Measurements from ENCODE around the gene EEA1. TPM values are rescaled to one million over a fixed set of nuclear protein-coding genes. Genes with fewer than 3 reads are reported as not detected.

EEA1 gene
- total and polyA plus RNA-seq, 2 of the 8 experiments (the other 6 are each of a cell fraction or from before 2014, with no cell fraction given), result 1.0 to 18.8 TPM

- 86% methylated on average over 3 of the region's 3 CpGs; no CpG with 5 or more reads in 1 of the 2 experiments for WGBS, 2 experiments (ENCODE audit: extremely low coverage in 1 of 2, insufficient coverage in 1 of 2, insufficient read length in 1 of 2, insufficient replicate concordance in 2 of 2, low coverage in 1 of 2, low lambda C conversion rate in 2 of 2, missing lambda C conversion rate in 1 of 2)
- Histone ChIP-seq H3K9ac (replicated peaks in 1 of 4; ENCODE audit: extremely low read depth in 1 of 4, low read depth in 3 of 4, low read length in 3 of 4) (no peak overlapping the region), H3K27ac (ENCODE audit: low read depth, low read length) (no peak overlapping the region), H3K14ac (ENCODE audit: insufficient read length) (no peak overlapping the region), H2AFZ (ENCODE audit: low read length) (no peak overlapping the region), H3K23me2 (ENCODE audit: low read depth, low read length) (no peaks in the 10 kb centered on the region), H3K9me3 (ENCODE audit: insufficient read depth in 2 of 2, low read depth in 1 of 2, low read length in 1 of 2) (no peaks in the 10 kb centered on the region), H3K4me3 (ENCODE audit: extremely low read depth in 1 of 4, insufficient read depth in 2 of 4, low read depth in 3 of 4, low read length in 4 of 4) (no peak overlapping the region), H4K91ac (replicated peaks; ENCODE audit: insufficient read length, low read length) (no peak overlapping the region), H3K23ac (ENCODE audit: insufficient read length) (no peak overlapping the region), H4K8ac (ENCODE audit: extremely low read depth, insufficient read depth, low read length) (no peak overlapping the region), H3K27me3 (replicated peaks in 1 of 4; ENCODE audit: control insufficient read depth in 3 of 4, extremely low read depth in 1 of 4, insufficient read depth in 3 of 4, low read length in 3 of 4) (no peaks in the 10 kb centered on the region), H2BK12ac (ENCODE audit: low read depth, low read length) (no peak overlapping the region), H2BK15ac (ENCODE audit: low read length) (no peak overlapping the region), H4K5ac (ENCODE audit: insufficient read length, low read depth, low read length) (no peak overlapping the region), H2BK5ac (ENCODE audit: low read depth, low read length) (no peak overlapping the region), H2BK120ac (replicated peaks; ENCODE audit: low read depth, low read length) (no peak overlapping the region), H3K4me2 (ENCODE audit: insufficient read depth in 1 of 2, low read depth in 2 of 2, low read length in 2 of 2) (no peak overlapping the region), H2AK5ac (ENCODE audit: low read depth, low read length) (no peak overlapping the region), H3K36me3 (ENCODE audit: control insufficient read depth in 2 of 4, insufficient read depth in 4 of 4, low read length in 3 of 4) (no peaks in the 10 kb centered on the region), H3K18ac (ENCODE audit: extremely low read depth, low read length) (no peak overlapping the region), H3K4ac (replicated peaks; ENCODE audit: insufficient read length, low read depth, low read length) (no peak overlapping the region), H4K20me1 (replicated peaks in 1 of 2; ENCODE audit: control insufficient read depth in 1 of 2, insufficient read depth in 2 of 2, low read length in 2 of 2) (no peaks in the 10 kb centered on the region), H3K56ac (replicated peaks; ENCODE audit: insufficient read length, low read depth, low read length) (no peak overlapping the region), H3K4me1 (replicated peaks in 1 of 4; ENCODE audit: control insufficient read depth in 3 of 4, insufficient read depth in 4 of 4, low read length in 3 of 4) (peaks cover 0 to 6% (median 5%) of the 10 kb centered on the region in 4 experiments; a peak in 3 of 7 replicates), H3K79me1 (ENCODE audit: low read depth, low read length) (no peaks in the 10 kb centered on the region), H2BK20ac (ENCODE audit: low read length) (no peak overlapping the region), H3K79me2 (ENCODE audit: control insufficient read depth in 1 of 2, insufficient read depth in 2 of 2, low read length in 2 of 2) (no peaks in the 10 kb centered on the region)
- no peak for DNase-seq (ENCODE audit: low read depth in 1 of 2, low spot score in 2 of 2)
- FAIRE-seq, result no peak
- POLR2A ChIA-PET (ENCODE audit: partially characterized antibody), result no interaction called here
- CTCF ChIA-PET (ENCODE audit: partially characterized antibody), result interaction anchor here (1.3 kb wide), 2 partner anchors 9 to 11 kb away, joined by 4 read pairs; no protein-coding TSS in a partner anchor
- TF ChIP-seq RAD21 (IDR thresholded peaks at IDR 0.05 in 1 of 2, conservative IDR thresholded peaks at IDR 0.05 in 1 of 2; ENCODE audit: low read depth in 2 of 2, low read length in 2 of 2) (peak in 1 of 2 experiments; percentile 16; a peak in 1 of 4 replicates), JUN (IDR thresholded peaks at IDR 0.05; ENCODE audit: low read depth, low read length) (no peak), USF2 (IDR thresholded peaks at IDR 0.05; ENCODE audit: low read length) (no peak), CEBPB (IDR thresholded peaks at IDR 0.05; ENCODE audit: low read depth, low read length) (peak; percentile 72; the same call in 1 of the 2 replicates), KDM5A (IDR thresholded peaks at IDR 0.05; ENCODE audit: low read length) (no peak), EZH2 (IDR thresholded peaks at IDR 0.05; ENCODE audit: low read depth, low read length, severe bottlenecking) (no peak), MAX (IDR thresholded peaks at IDR 0.05) (no peak), KDM1A (IDR thresholded peaks at IDR 0.05; ENCODE audit: borderline replicate concordance, low read length) (0 out of 2 replicates have a peak, but pooled peaks have one; percentile 19), SAP30 (IDR thresholded peaks at IDR 0.05; ENCODE audit: insufficient read depth, insufficient replicate concordance, low read length) (no peak)
Measured at GRCh38 chr12:92735131-92735721, 193.9 kb downstream of the EEA1 start.

Measured in H1 (cell line).